GM23338 (cell line): ENCODE results near the gene NXPH3. TPM values are rescaled to one million over a fixed set of nuclear protein-coding genes. Genes with fewer than 3 reads are reported as not detected.

Experiments used
- ATAC-seq: fragments of 200-7000 bp; cut with Tn5 transposase; 3 replicates; pipeline ENCODE4 v1.9.1; 2020
- DNase-seq: peaks from one replicate; pipeline ENCODE4 v3.0.0-alpha.2; 2015; ENCODE audit warnings: low spot score
- H2AFZ ChIP-seq: fragments of 200-600 bp; sonication (generic); 2 replicates; pipeline ENCODE4 v1.8.0; 2016; ENCODE audit warnings: antibody characterized with exemption, mild to moderate bottlenecking, moderate library complexity
- H3F3A ChIP-seq: fragments of 200-600 bp; sonication (generic); replicated peaks from 2 replicates; pipeline ENCODE4 v1.8.0; 2017; ENCODE audit warnings: antibody characterized with exemption, mixed run types, low read depth
- H3K27ac ChIP-seq: fragments of 200-600 bp; sonication (generic); 2 replicates; pipeline ENCODE4 v1.6.1; 2016; ENCODE audit warnings: low read depth
- H3K27me3 ChIP-seq: fragments of 200-600 bp; sonication (generic); 2 replicates; pipeline ENCODE4 v1.8.0; 2016; ENCODE audit warnings: mild to moderate bottlenecking, mixed run types, moderate library complexity; ENCODE audit not compliant: insufficient read depth
- H3K36me3 ChIP-seq: fragments of 200-600 bp; sonication (generic); 2 replicates; pipeline ENCODE4 v1.8.0; 2016; ENCODE audit warnings: mild to moderate bottlenecking; ENCODE audit not compliant: insufficient read depth
- H3K4me1 ChIP-seq: fragments of 200-600 bp; sonication (generic); 2 replicates; pipeline ENCODE4 v1.8.0; 2016; ENCODE audit warnings: mild to moderate bottlenecking, moderate library complexity; ENCODE audit not compliant: insufficient read depth
- H3K4me2 ChIP-seq: fragments of 200-600 bp; sonication (generic); 2 replicates; pipeline ENCODE4 v1.7.1; 2017; ENCODE audit warnings: mixed run types
- H3K4me3 ChIP-seq: fragments of 200-600 bp; sonication (generic); 2 replicates; pipeline ENCODE4 v1.6.1; 2016; ENCODE audit warnings: mixed run types
- H3K79me2 ChIP-seq: fragments of 200-600 bp; sonication (generic); replicated peaks from 2 replicates; pipeline ENCODE4 v1.8.0; 2017; ENCODE audit warnings: mild to moderate bottlenecking; ENCODE audit not compliant: insufficient read depth
- H3K9me2 ChIP-seq: fragments of 200-600 bp; sonication (generic); 2 replicates; pipeline ENCODE4 v1.8.0; 2017; ENCODE audit not compliant: insufficient read depth
- H4K20me1 ChIP-seq: fragments of 200-600 bp; sonication (generic); replicated peaks from 2 replicates; pipeline ENCODE4 v1.8.0; 2017; ENCODE audit warnings: mild to moderate bottlenecking; ENCODE audit not compliant: insufficient read depth
- H3K27ac Mint-ChIP-seq: 2 replicates; pipeline ENCODE4 v1.8.0; 2020; ENCODE audit warnings: inconsistent platforms, mild to moderate bottlenecking, moderate library complexity, mixed read lengths
- H3K27me3 Mint-ChIP-seq: 3 replicates; pipeline ENCODE4 v1.8.0; 2022; ENCODE audit warnings: low read depth, mild to moderate bottlenecking, moderate library complexity, mixed read lengths, inconsistent platforms; ENCODE audit not compliant: insufficient read depth, poor library complexity
- H3K36me3 Mint-ChIP-seq: 3 replicates; pipeline ENCODE4 v1.8.0; 2021; ENCODE audit warnings: low read depth, mild to moderate bottlenecking, inconsistent platforms, moderate library complexity, mixed read lengths
- H3K4me1 Mint-ChIP-seq: 3 replicates; pipeline ENCODE4 v1.8.0; 2020; ENCODE audit warnings: mild to moderate bottlenecking, inconsistent platforms, mixed read lengths
- H3K4me3 Mint-ChIP-seq: 3 replicates; pipeline ENCODE4 v1.8.0; 2021; ENCODE audit warnings: moderate library complexity, mild to moderate bottlenecking, inconsistent platforms, mixed read lengths
- H3K9me3 Mint-ChIP-seq: 3 replicates; pipeline ENCODE4 v1.8.0; 2020; ENCODE audit warnings: moderate library complexity, mild to moderate bottlenecking, inconsistent platforms, mixed read lengths
- CREB1 ChIP-seq: fragments of 250-450 bp; sonication (Bioruptor Pico); IDR thresholded peaks from 2 replicates; pipeline ENCODE4 v1.5.0; 2020; ENCODE audit warnings: low read depth, mild to moderate bottlenecking, moderate library complexity
- ETS1 ChIP-seq: IDR thresholded peaks from 2 replicates; pipeline ENCODE4 v1.6.1; 2016; ENCODE audit warnings: antibody characterized with exemption
- EZH2 ChIP-seq: fragments of 200-600 bp; sonication (generic); IDR thresholded peaks from one replicate; pipeline ENCODE4 v1.8.0; 2017; ENCODE audit warnings: antibody characterized with exemption, mild to moderate bottlenecking, low read depth; ENCODE audit not compliant: unreplicated experiment
- NANOG ChIP-seq: IDR thresholded peaks from 2 replicates; pipeline ENCODE4 v1.6.1; 2016; ENCODE audit warnings: antibody characterized with exemption, borderline replicate concordance
- STAT1 ChIP-seq: IDR thresholded peaks from one replicate; pipeline ENCODE4 v1.6.1; 2016; ENCODE audit warnings: antibody characterized with exemption; ENCODE audit not compliant: unreplicated experiment
- ZNF114 ChIP-seq: fragments of 250-450 bp; sonication (Bioruptor Pico); IDR thresholded peaks from 2 replicates; pipeline ENCODE4 v1.5.0; 2020; ENCODE audit warnings: mild to moderate bottlenecking, moderate library complexity
- ZNF331 ChIP-seq: fragments of 250-450 bp; sonication (Bioruptor Pico); IDR thresholded peaks from 2 replicates; pipeline ENCODE4 v1.5.0; 2020; ENCODE audit warnings: low read depth, mild to moderate bottlenecking, moderate library complexity
- polyA plus RNA-seq: library from polyadenylated mRNA; unstranded; fragments of >200 nt; fragmentation: Nextera tagmentation; extraction: Ambion mirVana; gene quantifications from 2 replicates; pipeline ENCODE4 v1.2.1, GENCODE V29; 2016
- total RNA-seq: library from RNA; depleted of rRNA; stranded (reverse); fragments of >200 nt; shearing (Covaris generic); gene quantifications from 2 replicates; pipeline ENCODE4 v1.2.3, GENCODE V29; 2014
- TF ChIP-seq, protein P1 (sequence below), 2 experiments: fragments of 200-600 bp in 1 of 2; sonication (generic) in 1 of 2; conservative IDR thresholded peaks; 2 replicates each; pipeline versions ENCODE4 v1.5.1 to v1.6.1; 2016 to 2017; ENCODE audit warnings: antibody characterized with exemption in 2 of 2, low read depth in 2 of 2, mild to moderate bottlenecking in 2 of 2, moderate library complexity in 1 of 2
- TF ChIP-seq, protein P2 (sequence below): IDR thresholded peaks from one replicate; pipeline ENCODE4 v1.6.1; 2018; ENCODE audit warnings: antibody characterized with exemption; ENCODE audit not compliant: unreplicated experiment

The NXPH3 gene
- total and polyA plus RNA-seq, 2 experiments from 2014 or later, result 0.23 to 2.7 TPM

- no peak overlapping the region for H3K27ac ChIP-seq
- H3K4me1 ChIP-seq, result no peaks in the 10 kb centered on the region
- H3K79me2 ChIP-seq, result no peaks in the 10 kb centered on the region
- DNase-seq, result peak; percentile 41
- Mint-ChIP-seq H3K4me3 (no peak overlapping the region), H3K27me3 (peaks cover 4% of the 10 kb centered on the region), H3K4me1 (no peaks in the 10 kb centered on the region), H3K27ac (no peak overlapping the region; the same call in 1 of the 2 replicates), H3K36me3 (peaks cover 23% of the 10 kb centered on the region; the same call in 2 of the 3 replicates), H3K9me3 (no peaks in the 10 kb centered on the region)
- H4K20me1 ChIP-seq, result no peaks in the 10 kb centered on the region; the same call in 1 of the 2 replicates
- H3K27me3 ChIP-seq, result no peaks in the 10 kb centered on the region
- H3K4me3 ChIP-seq, result no peak overlapping the region
- H3K4me2 ChIP-seq, result no peak overlapping the region
- H2AFZ ChIP-seq, result no peak overlapping the region
- peak; percentile 59 for ATAC-seq
- no peak for TF ChIP-seq CREB1 (CRISPR knock-in tag)
- TF ChIP-seq ZNF331, result no peak
- no peak for TF ChIP-seq ETS1
- TF ChIP-seq, protein P1, sequence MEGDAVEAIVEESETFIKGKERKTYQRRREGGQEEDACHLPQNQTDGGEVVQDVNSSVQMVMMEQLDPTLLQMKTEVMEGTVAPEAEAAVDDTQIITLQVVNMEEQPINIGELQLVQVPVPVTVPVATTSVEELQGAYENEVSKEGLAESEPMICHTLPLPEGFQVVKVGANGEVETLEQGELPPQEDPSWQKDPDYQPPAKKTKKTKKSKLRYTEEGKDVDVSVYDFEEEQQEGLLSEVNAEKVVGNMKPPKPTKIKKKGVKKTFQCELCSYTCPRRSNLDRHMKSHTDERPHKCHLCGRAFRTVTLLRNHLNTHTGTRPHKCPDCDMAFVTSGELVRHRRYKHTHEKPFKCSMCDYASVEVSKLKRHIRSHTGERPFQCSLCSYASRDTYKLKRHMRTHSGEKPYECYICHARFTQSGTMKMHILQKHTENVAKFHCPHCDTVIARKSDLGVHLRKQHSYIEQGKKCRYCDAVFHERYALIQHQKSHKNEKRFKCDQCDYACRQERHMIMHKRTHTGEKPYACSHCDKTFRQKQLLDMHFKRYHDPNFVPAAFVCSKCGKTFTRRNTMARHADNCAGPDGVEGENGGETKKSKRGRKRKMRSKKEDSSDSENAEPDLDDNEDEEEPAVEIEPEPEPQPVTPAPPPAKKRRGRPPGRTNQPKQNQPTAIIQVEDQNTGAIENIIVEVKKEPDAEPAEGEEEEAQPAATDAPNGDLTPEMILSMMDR (conservative IDR thresholded peaks at IDR 0.05; ENCODE audit: low read depth in 2 of 2), result peak; percentile 27 to 30; a peak in 2 of 4 replicates
- no peak for TF ChIP-seq NANOG
- no peak for TF ChIP-seq ZNF114
- TF ChIP-seq STAT1, result no peak
- no peak for TF ChIP-seq EZH2
- TF ChIP-seq, protein P2, sequence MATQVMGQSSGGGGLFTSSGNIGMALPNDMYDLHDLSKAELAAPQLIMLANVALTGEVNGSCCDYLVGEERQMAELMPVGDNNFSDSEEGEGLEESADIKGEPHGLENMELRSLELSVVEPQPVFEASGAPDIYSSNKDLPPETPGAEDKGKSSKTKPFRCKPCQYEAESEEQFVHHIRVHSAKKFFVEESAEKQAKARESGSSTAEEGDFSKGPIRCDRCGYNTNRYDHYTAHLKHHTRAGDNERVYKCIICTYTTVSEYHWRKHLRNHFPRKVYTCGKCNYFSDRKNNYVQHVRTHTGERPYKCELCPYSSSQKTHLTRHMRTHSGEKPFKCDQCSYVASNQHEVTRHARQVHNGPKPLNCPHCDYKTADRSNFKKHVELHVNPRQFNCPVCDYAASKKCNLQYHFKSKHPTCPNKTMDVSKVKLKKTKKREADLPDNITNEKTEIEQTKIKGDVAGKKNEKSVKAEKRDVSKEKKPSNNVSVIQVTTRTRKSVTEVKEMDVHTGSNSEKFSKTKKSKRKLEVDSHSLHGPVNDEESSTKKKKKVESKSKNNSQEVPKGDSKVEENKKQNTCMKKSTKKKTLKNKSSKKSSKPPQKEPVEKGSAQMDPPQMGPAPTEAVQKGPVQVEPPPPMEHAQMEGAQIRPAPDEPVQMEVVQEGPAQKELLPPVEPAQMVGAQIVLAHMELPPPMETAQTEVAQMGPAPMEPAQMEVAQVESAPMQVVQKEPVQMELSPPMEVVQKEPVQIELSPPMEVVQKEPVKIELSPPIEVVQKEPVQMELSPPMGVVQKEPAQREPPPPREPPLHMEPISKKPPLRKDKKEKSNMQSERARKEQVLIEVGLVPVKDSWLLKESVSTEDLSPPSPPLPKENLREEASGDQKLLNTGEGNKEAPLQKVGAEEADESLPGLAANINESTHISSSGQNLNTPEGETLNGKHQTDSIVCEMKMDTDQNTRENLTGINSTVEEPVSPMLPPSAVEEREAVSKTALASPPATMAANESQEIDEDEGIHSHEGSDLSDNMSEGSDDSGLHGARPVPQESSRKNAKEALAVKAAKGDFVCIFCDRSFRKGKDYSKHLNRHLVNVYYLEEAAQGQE, result no peak
- no peaks in the 10 kb centered on the region for H3K9me2 ChIP-seq
- H3K36me3 ChIP-seq, result peaks cover 10% of the 10 kb centered on the region
- H3F3A ChIP-seq, result no peaks in the 10 kb centered on the region
Observed at GRCh38 chr17:49616086-49616485, 40.4 kb downstream of the NXPH3 start.
